BJ (cell line): ENCODE data around the gene ARHGEF10L. TPM values are rescaled to one million over a fixed set of nuclear protein-coding genes. Genes with fewer than 3 reads are reported as not detected.

Experiments
- CTCF ChIA-PET: fragments of 350-600 bp; formaldehyde crosslinking; extraction: SDS; loops from one replicate; lab custom pipeline; 2021; ENCODE audit warnings: antibody characterized with exemption, inconsistent platforms; lab: Yijun Ruan, JAX
- POLR2A ChIA-PET: fragments of 300-600 bp; sonication (Branson Sonifier 250); formaldehyde crosslinking; extraction: SDS; loops from one replicate; lab custom pipeline; 2021; ENCODE audit warnings: antibody characterized with exemption; lab: Charles Lee
- DNase-seq: peaks from one replicate; pipeline ENCODE4 v3.0.0-alpha.2; 2011; ENCODE audit warnings: low read depth
- H3K27me3 ChIP-seq: 2 replicates; pipeline ENCODE4 v1.6.0; 2011; ENCODE audit warnings: low read length; ENCODE audit not compliant: control insufficient read depth, insufficient read depth
- H3K36me3 ChIP-seq: 2 replicates; pipeline ENCODE4 v1.5.1; 2011; ENCODE audit warnings: low read length; ENCODE audit not compliant: control insufficient read depth, insufficient read depth
- H3K4me3 ChIP-seq: 2 replicates; pipeline ENCODE4 v1.5.1; 2011; ENCODE audit warnings: low read depth, mild to moderate bottlenecking, control low read depth, low read length
- CTCF ChIP-seq: IDR thresholded peaks from 2 replicates; pipeline ENCODE4 v1.5.1; 2011; ENCODE audit warnings: low read depth, mild to moderate bottlenecking, control low read depth, inconsistent platforms, low read length, moderate library complexity; ENCODE audit not compliant: insufficient read depth
- polyA plus RNA-seq: library from polyadenylated mRNA; depleted of rRNA; stranded (reverse); fragments of >200 nt; gene quantifications from 2 replicates; pipeline ENCODE4 v1.2.3, GENCODE V29; 2011

Gene ARHGEF10L
- polyA plus RNA-seq, 1 experiment, result 12.5 TPM

GRCh38 chr1:17657436-17657835, 117.9 kb downstream of the ARHGEF10L start:
- no peak for TF ChIP-seq CTCF
- no peaks in the 10 kb centered on the region for H3K27me3 ChIP-seq
- peaks cover 19% of the 10 kb centered on the region for H3K36me3 ChIP-seq
- DNase-seq, result no peak
- POLR2A ChIA-PET, result no interaction called here
- CTCF ChIA-PET, result no interaction called here
- H3K4me3 ChIP-seq, result no peak overlapping the region

- H3K4me3 ChIP-seq, result no peak overlapping the region
- CTCF ChIA-PET, result interaction anchor here (1.0 kb wide), 2 partner anchors 164 to 442 kb away, joined by 4 to 6 read pairs; no protein-coding TSS in a partner anchor
- no peaks in the 10 kb centered on the region for H3K27me3 ChIP-seq
- POLR2A ChIA-PET, result no interaction called here
- no peak for TF ChIP-seq CTCF
- DNase-seq, result no peak
- H3K36me3 ChIP-seq, result peaks cover 17% of the 10 kb centered on the region
These were observed 119.3 kb downstream of the ARHGEF10L start for GRCh38 chr1:17658837-17659236.

GRCh38 chr1:17661546-17662157, 122.2 kb downstream of the ARHGEF10L start:
- H3K27me3 ChIP-seq, result no peaks in the 10 kb centered on the region

GRCh38 chr1:17662296-17662695, 122.8 kb downstream of the ARHGEF10L start:
- no peak for DNase-seq
- Histone ChIP-seq H3K27me3 (no peaks in the 10 kb centered on the region), H3K4me3 (no peak overlapping the region), H3K36me3 (peaks cover 21% of the 10 kb centered on the region)
- TF ChIP-seq CTCF, result no peak
- ChIA-PET POLR2A (no interaction called here), CTCF (interaction anchor here (0.6 to 4.9 kb wide), 34 partner anchors 8 to 747 kb away, joined by 3 to 62 read pairs (median 6); no protein-coding TSS in a partner anchor)

More at GRCh38 chr1:17661546-17662157, 122.2 kb downstream of the ARHGEF10L start:
- H3K4me3 ChIP-seq, result no peak overlapping the region
- ChIA-PET CTCF (interaction anchor here (0.5 to 4.9 kb wide), 56 partner anchors 9 to 920 kb away, joined by 3 to 62 read pairs (median 4); no protein-coding TSS in a partner anchor), POLR2A (no interaction called here)
- no peak for DNase-seq
- H3K36me3 ChIP-seq, result peaks cover 22% of the 10 kb centered on the region
- TF ChIP-seq CTCF, result peak; percentile 85

- ChIA-PET CTCF (interaction anchor here (1.1 to 4.9 kb wide), 8 partner anchors 12 to 437 kb away, joined by 3 to 62 read pairs (median 10); no protein-coding TSS in a partner anchor), POLR2A (no interaction called here)
- no peak for DNase-seq
- H3K27me3 ChIP-seq, result no peaks in the 10 kb centered on the region
- no peak overlapping the region for H3K4me3 ChIP-seq
- TF ChIP-seq CTCF, result no peak
- peaks cover 23% of the 10 kb centered on the region for H3K36me3 ChIP-seq
These were observed 123.3 kb downstream of the ARHGEF10L start for GRCh38 chr1:17662786-17663185.
